T follicular helper cell (primary cell): Measurements from ENCODE around the gene GRM4.

ENCODE experiments used
- DNase-seq: peaks from one replicate; pipeline ENCODE4 v3.0.0-alpha.2; 2020; ENCODE audit warnings: low read depth

The GRM4 gene

GRCh38 chr6:34143196-34143883 is 2.5 kb downstream of the GRM4 start:
- DNase-seq: no peak

DNA sequence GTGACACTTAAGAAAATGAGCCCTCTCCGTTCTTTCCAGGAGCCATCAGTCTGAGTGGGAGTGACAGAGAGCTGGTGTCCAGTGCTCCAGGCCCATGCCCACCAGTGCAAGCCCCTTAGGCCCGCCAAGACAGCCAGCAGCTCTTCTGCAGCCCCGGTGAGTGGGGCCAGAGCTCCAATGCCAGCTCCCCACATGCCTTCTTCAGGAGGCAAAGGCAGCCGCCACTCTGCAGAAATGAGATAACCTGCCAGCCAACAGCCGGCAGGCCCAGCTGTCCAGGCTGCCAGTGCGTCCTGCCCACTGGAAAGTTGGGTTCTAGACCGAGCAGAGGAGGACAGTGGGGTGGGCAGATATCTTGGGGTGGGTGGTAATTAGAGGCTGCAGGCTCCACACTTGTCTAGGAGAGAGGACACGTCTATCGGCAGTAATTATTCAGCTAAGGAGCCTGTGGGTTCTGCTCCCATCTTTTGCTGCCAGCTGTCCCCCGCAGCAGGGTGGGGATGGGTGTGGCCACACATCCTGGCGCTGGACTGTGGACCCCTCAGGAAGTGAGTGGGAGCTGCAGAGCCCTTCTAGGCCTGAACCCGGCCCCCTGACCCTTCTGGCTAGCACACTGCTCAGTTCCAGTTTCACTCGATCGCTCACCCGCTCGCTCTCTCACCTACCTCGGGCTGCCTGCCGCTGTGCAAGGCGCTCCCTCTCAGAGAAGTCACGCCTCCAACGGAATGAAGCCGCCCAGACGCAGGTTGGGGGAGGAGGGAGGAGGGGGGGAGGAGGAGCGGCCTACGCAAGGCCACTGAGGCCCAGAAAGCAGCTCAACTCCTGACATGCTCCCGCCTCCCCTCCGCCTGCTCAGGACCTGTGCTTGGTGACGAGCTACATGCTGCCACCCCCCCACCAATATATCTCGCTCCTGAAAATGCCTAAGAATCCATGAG is 3.6 kb downstream of the GRM4 start:
- no peak for DNase-seq

- DNase-seq: no peak
These were observed 5.8 kb downstream of the GRM4 start for GRCh38 chr6:34140075-34140474.

- no peak for DNase-seq
These were observed 6.9 kb downstream of the GRM4 start for GRCh38 chr6:34138914-34139510.

DNA sequence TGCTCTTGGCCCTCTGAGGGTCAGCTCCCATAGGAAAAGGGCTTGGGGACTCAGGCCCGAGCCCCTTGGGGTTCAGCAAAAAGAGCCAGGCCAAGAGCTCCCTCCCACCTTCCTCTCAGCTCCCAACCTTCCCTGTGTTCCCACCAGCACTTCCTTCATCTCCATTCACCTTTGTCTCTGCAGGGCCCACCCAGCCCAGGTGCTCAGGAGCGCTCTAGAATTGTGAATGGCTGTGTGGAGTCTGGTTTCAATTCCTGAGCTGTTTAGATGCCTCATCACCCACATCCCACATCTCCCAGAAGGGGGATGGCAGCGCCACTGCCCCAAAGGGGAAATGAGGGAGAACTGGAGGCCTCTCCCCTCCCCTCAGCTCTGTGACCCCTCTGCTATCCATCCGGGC is 7.7 kb downstream of the GRM4 start:
- no peak for DNase-seq

DNA sequence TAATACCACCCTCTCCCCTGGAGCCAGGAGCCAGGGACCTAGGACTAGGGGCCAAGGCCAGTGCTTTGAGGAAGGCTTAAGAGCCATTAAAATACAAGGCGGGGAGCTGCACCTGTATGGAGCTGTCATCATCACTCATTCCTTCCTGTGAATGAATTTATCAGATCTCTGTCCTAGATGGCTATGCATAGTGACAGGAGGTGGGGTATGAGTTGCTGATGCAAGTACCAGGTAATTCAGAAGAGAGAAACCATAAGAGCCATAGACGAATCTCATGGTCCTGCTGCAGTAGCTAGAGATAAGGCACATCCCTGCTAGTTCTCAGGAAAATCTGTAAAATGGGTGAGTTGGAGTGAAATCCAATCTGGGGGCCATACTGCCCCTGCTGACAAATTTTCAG is 10.3 kb downstream of the GRM4 start:
- DNase-seq: no peak

DNA sequence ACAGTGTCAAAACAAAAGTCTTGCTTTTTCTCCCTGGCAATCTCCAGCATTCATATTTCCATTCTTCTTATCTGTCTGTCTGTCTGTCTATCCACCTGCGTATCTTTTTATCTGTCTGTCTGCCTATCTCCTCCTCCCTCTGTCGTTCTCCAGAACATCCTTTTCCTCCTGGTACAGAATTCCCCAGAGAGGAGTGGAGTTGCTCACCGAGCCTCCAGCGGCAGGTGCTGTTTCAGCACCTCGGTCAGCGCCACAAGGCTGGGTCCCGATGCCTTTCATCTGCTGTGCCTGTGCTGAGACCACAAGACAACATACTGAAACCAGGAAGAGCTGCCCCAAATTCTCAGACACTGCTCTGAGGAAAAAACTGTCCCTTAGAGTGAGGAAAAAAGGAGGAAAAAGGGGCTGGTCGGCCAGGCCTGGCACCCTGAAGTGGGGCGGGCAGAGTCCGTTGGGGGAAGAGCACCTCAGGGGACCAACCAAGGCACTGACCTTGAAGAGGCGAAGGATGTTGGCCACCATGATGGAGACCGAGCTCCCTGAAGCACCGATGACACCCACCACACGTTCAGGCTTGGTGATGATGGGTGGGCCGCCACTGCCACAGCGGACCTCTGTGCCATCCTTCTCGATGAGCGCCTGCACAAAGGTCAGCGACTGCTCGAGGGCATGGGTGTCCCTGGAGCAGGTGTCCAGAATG is 13.3 kb downstream of the GRM4 start:
- no peak for DNase-seq

- no peak for DNase-seq
These were observed 14.3 kb downstream of the GRM4 start for GRCh38 chr6:34131326-34132290.

- no peak for DNase-seq
These were observed 15.0 kb downstream of the GRM4 start for GRCh38 chr6:34130862-34131261.

GRCh38 chr6:34129753-34130152 is 16.1 kb downstream of the GRM4 start:
- no peak for DNase-seq

DNA sequence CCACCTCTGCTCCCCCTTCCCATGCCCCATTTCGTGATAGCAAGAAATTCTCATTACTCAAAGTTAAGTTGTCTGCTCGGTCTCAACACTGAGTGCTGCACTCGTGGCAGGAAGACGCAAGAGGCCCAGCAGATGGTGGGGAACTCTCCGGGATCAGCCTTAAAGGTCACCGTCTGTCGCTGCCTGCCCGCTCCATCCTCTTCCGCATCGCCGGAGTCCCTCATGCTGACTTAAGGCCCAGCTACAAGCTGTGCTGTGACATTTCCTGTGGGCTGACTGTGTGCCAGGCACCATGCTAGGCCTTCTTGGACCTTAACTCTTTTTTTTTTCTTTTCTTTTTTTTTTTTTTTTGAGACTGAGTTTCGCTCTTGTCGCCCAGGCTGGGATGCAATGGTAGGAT is 17.8 kb downstream of the GRM4 start:
- DNase-seq: no peak

DNA sequence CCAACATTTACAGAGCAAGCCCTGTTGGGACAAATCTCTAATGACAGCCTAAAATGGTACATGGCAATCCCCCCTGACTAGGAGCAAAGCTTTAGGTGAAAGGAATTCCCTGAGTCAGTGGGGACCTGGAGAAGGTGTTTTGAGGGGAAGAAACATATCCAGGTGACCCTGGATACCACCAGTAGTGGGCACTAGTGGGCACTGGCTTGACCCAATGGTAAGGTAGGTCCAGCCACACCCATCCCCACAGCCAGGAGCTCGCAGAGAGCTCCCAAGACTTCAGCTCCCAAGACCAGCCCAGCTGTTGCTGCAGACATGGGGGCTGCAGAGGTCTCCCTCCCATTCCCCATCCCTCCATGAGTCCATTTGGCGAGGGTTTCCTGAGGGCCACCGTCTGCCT is 19.5 kb downstream of the GRM4 start:
- DNase-seq: no peak

- DNase-seq: no peak
These were observed 19.9 kb downstream of the GRM4 start for GRCh38 chr6:34125939-34126338.

GRCh38 chr6:34120953-34121675 is 24.8 kb downstream of the GRM4 start:
- DNase-seq: no peak

DNA sequence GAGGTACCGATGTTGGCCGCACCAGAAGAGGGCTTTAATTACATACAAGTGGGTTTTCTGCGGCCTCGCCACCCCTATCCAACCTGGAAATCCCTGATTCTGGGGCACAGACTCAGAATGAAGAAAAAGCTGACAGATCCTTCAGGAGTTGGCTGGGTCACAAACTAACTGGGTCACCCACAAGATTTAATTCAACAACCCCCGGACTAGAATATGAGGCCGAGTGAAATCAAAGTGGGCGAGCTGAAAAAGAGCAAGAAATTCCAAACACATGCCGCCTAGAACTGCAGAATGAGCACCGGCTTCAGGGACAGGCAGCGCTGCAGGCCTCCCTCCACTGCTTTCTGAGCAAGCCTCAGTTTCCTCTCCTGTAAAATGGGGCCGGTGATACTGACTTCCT is 30.0 kb downstream of the GRM4 start:
- no peak for DNase-seq

GRCh38 chr6:34115403-34115795 is 30.5 kb downstream of the GRM4 start:
- peak; percentile 2 for DNase-seq

- DNase-seq: no peak
These were observed 31.0 kb downstream of the GRM4 start for GRCh38 chr6:34114695-34115402.

DNA sequence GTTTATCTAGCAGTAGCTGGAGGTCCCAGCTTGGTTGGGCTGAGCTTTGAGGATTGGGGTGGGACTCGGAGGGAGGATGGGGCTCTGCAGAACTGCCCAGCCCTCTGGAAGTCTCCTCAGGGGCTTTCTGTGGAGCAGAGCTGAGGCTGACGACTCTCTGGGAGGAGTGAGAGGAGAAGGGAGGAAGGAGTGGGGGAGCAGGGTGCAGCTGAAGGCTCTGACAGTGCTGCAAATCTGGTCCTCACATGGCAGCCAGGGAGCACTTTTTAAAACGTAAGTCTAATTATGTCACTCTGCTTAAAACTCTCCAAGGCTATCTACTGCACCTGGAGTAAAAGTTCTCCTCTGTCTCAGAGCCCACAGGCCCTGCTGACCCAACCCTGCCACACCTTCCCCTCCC is 32.4 kb downstream of the GRM4 start:
- no peak for DNase-seq

DNA sequence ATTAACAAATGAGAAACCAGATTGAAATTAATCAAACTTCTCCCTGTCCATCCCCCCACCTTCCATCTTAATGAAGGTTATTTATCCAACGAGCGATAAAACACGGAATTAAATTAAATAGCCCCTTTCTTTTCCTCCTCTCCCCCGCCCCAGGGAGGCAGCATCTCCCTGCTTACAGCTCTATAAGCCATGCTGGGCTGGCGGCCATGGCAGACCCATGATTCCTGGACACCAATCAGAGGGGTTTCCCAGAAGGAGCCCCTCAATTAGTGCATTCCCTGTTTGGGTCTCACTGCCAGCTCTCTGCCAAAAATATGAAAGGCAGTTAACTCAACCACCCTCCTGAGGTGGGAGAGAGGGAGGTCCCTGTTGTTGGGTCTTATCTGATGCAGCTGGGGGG is 33.8 kb downstream of the GRM4 start:
- DNase-seq: no peak

GRCh38 chr6:34110610-34111009 is 35.3 kb downstream of the GRM4 start:
- no peak for DNase-seq
